Lower leg skin (tissue), 4 donors: Measurements from ENCODE around the gene PLPP7. TPM values are rescaled to one million over a fixed set of nuclear protein-coding genes. Genes with fewer than 3 reads are reported as not detected.

Experiments used
- DNase-seq, 2 donors: peaks; one replicate each; pipeline ENCODE4 v3.0.0-alpha.2; 2019; ENCODE audit warnings: low spot score in 2 of 2
- H3K4me3 ChIP-seq: fragments of 200-600 bp; sonication (generic); 2 replicates; pipeline ENCODE4 v1.5.1; 2017; ENCODE audit warnings: mild to moderate bottlenecking, low read depth; ENCODE audit not compliant: poor library complexity, severe bottlenecking
- POLR2A ChIP-seq, 2 donors: fragments of 450-650 bp; IDR thresholded peaks; one replicate each; pipeline ENCODE4 v1.6.1; 2016 to 2017; ENCODE audit warnings: antibody characterized with exemption in 2 of 2, mild to moderate bottlenecking in 1 of 2, moderate library complexity in 1 of 2
- WGBS, 2 donors: methylation state at CpG; one replicate each; pipeline ENCODE4 v1.1.5; 2018; 5-methylcytosine and 5-hydroxymethylcytosine counted together
- intact Hi-C: fragments of 100-400 bp; cut with DNase I; formaldehyde crosslinking; loops from one replicate; pipeline ENCODE4 v1.15.0; 2023; ENCODE audit warnings: low total_unique reads
- total RNA-seq, 4 donors: library from RNA; depleted of rRNA; stranded (reverse); fragments of >200 nt; gene quantifications; one replicate each; pipeline ENCODE4 v1.1.0, GENCODE V29; 2016
- TF ChIP-seq, protein P1 (sequence below), 3 donors: fragments of 450-650 bp; IDR thresholded peaks; one replicate each; pipeline ENCODE4 v1.5.1; 2016; ENCODE audit warnings: antibody characterized with exemption in 3 of 3, mild to moderate bottlenecking in 3 of 3, moderate library complexity in 2 of 3

The PLPP7 gene
- total RNA-seq, 4 donors from 2014 or later, result 0.27 to 2.6 (median 1.1) TPM; not detected in 1

GRCh38 chr9:131273146-131273855, 16.2 kb upstream of the PLPP7 start:
- H3K4me3 ChIP-seq, result peak overlapping the region; percentile 19
- DNase-seq, result no peak
- intact Hi-C loops, result no loop called here
- 71 to 74% methylated on average over 22 of the region's 22 CpGs for WGBS, 2 donors
- TF ChIP-seq POLR2A (IDR thresholded peaks at IDR 0.05), result no peak
- TF ChIP-seq, protein P1, sequence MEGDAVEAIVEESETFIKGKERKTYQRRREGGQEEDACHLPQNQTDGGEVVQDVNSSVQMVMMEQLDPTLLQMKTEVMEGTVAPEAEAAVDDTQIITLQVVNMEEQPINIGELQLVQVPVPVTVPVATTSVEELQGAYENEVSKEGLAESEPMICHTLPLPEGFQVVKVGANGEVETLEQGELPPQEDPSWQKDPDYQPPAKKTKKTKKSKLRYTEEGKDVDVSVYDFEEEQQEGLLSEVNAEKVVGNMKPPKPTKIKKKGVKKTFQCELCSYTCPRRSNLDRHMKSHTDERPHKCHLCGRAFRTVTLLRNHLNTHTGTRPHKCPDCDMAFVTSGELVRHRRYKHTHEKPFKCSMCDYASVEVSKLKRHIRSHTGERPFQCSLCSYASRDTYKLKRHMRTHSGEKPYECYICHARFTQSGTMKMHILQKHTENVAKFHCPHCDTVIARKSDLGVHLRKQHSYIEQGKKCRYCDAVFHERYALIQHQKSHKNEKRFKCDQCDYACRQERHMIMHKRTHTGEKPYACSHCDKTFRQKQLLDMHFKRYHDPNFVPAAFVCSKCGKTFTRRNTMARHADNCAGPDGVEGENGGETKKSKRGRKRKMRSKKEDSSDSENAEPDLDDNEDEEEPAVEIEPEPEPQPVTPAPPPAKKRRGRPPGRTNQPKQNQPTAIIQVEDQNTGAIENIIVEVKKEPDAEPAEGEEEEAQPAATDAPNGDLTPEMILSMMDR (IDR thresholded peaks at IDR 0.05), result no peak

DNA sequence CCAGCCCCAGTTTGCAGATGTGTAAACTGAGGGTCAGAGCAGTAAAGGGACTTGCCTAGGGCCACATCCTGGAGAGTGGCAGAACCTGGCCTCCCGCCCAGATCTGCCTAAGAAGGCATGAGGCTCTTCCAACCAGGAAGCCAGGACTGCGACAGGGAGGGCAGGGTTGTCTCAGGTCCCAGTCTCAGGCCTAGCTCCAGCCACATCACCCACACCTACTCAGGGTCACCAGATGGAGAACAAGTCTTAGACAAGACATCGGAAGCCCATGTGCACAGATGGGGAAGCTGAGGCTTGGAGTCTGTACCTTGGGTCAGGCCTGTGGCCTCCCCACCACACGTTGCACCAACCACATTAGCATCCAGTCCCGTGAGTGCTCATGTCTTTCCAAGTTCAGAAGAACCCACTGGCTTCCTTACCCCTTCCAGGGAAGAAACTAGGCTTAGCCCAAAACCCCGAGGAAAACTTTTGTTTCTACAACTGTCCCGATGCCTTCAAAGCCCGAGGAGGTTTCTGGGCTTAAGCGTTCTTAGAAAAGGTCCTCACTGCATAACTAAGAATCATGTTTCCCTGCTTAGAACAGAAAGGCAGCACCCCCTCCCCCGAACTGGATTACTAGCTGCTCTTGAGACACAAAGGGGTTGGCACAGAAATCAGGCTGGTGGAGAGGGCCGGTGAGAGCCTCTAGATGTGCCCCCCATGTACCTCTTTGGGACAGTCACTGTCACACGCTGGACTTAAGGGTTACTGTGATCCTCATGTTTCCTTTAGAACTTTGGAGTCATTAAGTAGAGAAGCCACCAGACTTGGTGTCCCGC, 15.5 kb upstream of the PLPP7 start:
- WGBS, 2 donors, result 65 to 82% methylated on average over 13 of the region's 13 CpGs
- intact Hi-C loops, result no loop called here
- DNase-seq, result no peak
- TF ChIP-seq POLR2A (IDR thresholded peaks at IDR 0.05), result no peak
- TF ChIP-seq, protein P1 (IDR thresholded peaks at IDR 0.05), result no peak
- H3K4me3 ChIP-seq, result no peak overlapping the region

DNA sequence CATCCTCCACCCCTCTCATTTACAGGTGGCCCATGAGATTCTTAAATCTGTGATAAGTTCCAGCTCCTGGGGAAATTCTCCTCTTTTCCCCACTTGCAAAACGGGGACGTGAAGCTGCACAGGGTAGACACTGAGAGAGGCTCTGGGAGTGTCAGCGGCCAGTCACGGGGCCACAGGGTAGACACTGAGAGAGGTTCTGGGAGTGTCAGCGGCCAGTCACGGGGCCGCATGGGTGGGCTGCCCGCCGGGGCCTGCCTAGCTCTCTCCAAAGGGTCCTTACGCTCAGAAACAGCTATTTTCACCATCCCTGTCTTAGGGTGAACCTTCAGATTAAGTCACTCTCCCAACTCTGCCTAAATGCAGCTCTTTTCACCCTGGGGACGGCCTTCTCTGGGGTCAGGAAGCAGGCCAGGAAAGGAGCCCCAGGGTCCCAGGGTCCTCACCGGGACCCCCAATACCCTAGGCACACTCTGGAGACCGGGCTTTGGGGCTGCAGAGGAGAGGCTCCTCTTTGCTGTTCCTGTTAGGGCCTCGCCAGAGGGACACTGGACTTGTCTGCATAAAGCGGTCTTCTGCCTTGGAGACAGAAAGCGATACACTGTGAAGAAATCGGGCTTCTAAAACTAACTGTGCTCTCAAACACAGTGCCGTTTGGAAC, 14.7 kb upstream of the PLPP7 start:
- H3K4me3 ChIP-seq, result peak overlapping the region; percentile 50
- intact Hi-C loops, result no loop called here
- DNase-seq, result no peak
- no peak for TF ChIP-seq POLR2A (IDR thresholded peaks at IDR 0.05)
- TF ChIP-seq, protein P1 (IDR thresholded peaks at IDR 0.05), result no peak
- 77 to 78% methylated on average over 18 of the region's 18 CpGs for WGBS, 2 donors

DNA sequence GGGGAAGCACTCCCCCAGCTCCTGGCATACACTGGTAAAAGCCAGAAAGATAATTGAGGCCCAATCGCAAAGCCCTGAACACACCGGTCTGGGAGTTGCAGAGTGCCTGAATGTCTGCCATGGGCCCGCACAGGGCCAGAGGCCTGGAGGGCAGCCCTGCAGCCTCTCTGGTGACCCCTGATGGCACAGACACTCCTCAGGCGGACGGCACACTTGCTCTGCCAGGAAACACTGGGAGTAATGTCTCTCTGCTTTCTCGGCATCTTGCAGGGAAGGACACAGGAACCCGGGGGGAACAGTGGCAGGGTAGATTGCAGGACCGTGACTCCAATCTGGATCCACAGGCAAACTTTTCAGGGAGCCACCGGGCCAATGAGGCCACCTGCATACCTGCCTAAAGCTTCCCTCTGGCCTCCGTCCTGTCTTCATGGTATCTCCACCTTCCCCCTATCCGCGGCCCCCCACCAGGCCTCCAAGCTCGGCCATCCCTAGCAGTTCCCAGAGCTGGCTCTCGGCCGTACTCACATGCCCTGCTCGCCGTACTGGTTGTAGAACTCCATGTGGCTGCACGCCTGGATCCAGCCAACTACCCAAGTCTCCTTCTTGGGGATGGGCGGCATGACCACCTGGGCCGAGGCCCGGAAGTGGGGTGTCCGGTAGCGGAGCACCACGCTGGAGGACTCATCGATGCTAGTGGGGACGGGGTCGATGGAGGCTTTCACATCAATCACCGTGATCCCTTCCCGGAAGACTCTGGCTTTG, 14.0 kb upstream of the PLPP7 start:
- DNase-seq, result no peak
- peak overlapping the region; percentile 50 for H3K4me3 ChIP-seq
- intact Hi-C loops, result no loop called here
- TF ChIP-seq POLR2A (IDR thresholded peaks at IDR 0.05), result no peak
- TF ChIP-seq, protein P1 (IDR thresholded peaks at IDR 0.05), result no peak
- WGBS, 2 donors, result 64 to 82% methylated on average over 23 to 27 of the region's 29 CpGs

DNA sequence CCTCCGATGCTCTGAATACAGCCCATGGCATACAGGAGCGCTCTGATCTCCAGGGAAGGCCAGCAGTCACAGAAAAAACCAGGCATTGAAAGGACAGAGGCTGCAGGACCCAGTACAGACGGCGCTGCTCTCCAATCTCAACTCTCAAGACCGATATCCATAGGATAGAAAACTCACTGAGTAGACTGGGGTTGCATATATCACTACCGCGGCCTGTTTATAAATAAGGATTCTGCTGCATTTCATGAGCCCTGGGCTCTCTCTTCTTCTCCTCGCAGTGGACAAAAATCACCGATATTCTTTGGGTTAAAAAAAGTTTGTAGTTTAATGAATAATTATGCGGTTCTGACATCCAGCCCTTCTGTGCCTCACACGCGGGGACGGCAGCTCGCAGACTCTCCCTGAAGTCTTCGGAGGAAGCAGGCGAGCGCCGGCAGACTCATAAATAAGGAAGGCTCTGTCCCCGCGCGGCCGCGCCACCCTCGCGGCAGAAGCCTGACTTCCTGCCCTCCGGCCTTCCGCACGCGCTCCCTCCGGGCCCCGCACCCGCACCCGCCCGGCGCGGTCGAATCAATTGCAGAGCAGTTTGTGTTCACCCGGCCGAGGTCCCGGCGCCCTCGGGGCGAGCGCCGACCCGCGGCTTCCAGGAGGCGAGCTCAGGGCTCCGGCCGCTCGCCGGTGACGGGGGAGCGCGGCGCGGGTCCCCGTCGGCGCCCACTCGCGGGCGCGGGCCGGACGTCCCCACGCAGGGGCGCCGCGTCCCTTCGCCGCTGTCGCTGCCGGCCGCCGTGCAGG, 13.2 kb upstream of the PLPP7 start, which contains the start of gene FAM78A:
Gene FAM78A (minus strand): TSS at position 417 of the 795 bp plus-strand sequence. CDS start 331 bp downstream, at position 86.
- 17 to 18% methylated on average over 37 to 41 of the region's 76 CpGs for WGBS, 2 donors
- no peak for DNase-seq
- intact Hi-C loops, result no loop called here
- TF ChIP-seq POLR2A (IDR thresholded peaks at IDR 0.05), result no peak
- TF ChIP-seq, protein P1 (IDR thresholded peaks at IDR 0.05), result no peak
- peak within 1 kb of the TSS; percentile 50 for H3K4me3 ChIP-seq
